Activated CD8-positive, alpha-beta T cell treated with anti-CD3 and anti-CD28 coated beads, Interleukin-2, amount 10 ng/mL, durations not matched to agents 7 days and 5 days (primary cell): ENCODE results near the gene ROCK2. TPM values are rescaled to one million over a fixed set of nuclear protein-coding genes. Genes with fewer than 3 reads are reported as not detected.

Experiments
- ATAC-seq: fragments of 150-1000 bp; cut with Tn5 transposase; one replicate; pipeline ENCODE4 v1.10.0; 2021; ENCODE audit warnings: moderate library complexity
- CTCF ChIA-PET: fragments of 350-600 bp; sonication (Branson Sonifier 250); formaldehyde crosslinking; loops from one replicate; lab custom pipeline; 2021; ENCODE audit warnings: antibody characterized with exemption; lab: Charles Lee
- POLR2A ChIA-PET: fragments of 350-600 bp; sonication (Branson Sonifier 250); formaldehyde crosslinking; loops from one replicate; lab custom pipeline; 2021; ENCODE audit warnings: antibody characterized with exemption; lab: Charles Lee
- DNase-seq: peaks from one replicate; pipeline ENCODE4 v3.0.0-alpha.2; 2020
- H3K27ac Mint-ChIP-seq: one replicate; pipeline ENCODE4 v1.8.0; 2021; ENCODE audit warnings: mild to moderate bottlenecking, mixed read lengths
- H3K27me3 Mint-ChIP-seq: one replicate; pipeline ENCODE4 v1.8.0; 2021; ENCODE audit warnings: low read depth, mixed read lengths
- H3K36me3 Mint-ChIP-seq: one replicate; pipeline ENCODE4 v1.8.0; 2021; ENCODE audit warnings: low read depth, mixed read lengths
- H3K4me1 Mint-ChIP-seq: one replicate; pipeline ENCODE4 v1.8.0; 2021; ENCODE audit warnings: low read depth, mixed read lengths
- H3K4me3 Mint-ChIP-seq: one replicate; pipeline ENCODE4 v1.8.0; 2021; ENCODE audit warnings: mild to moderate bottlenecking, mixed read lengths
- H3K9me3 Mint-ChIP-seq: one replicate; pipeline ENCODE4 v1.8.0; 2022; ENCODE audit warnings: mixed read lengths; ENCODE audit not compliant: insufficient read depth
- total RNA-seq, 2 experiments: library from RNA; stranded (reverse); gene quantifications; one replicate each; pipeline ENCODE4 v1.2.3, GENCODE V29; 2021

The ROCK2 gene
- total RNA-seq, 2 experiments from 2014 or later, result 14.0 to 14.6 TPM

- H3K9me3 Mint-ChIP-seq, result no peaks in the 10 kb centered on the region
- H3K4me1 Mint-ChIP-seq, result no peaks in the 10 kb centered on the region
- peaks cover 10% of the 10 kb centered on the region for H3K27me3 Mint-ChIP-seq
- DNase-seq, result no peak
- ChIA-PET CTCF (no interaction called here), POLR2A (no interaction called here)
- ATAC-seq, result no peak
- no peak overlapping the region for H3K4me3 Mint-ChIP-seq
- no peaks in the 10 kb centered on the region for H3K36me3 Mint-ChIP-seq
- H3K27ac Mint-ChIP-seq, result no peak overlapping the region
Observed at GRCh38 chr2:11147263-11147662, 197.2 kb downstream of the ROCK2 start.

GRCh38 chr2:11146076-11146475 is 198.4 kb downstream of the ROCK2 start:
- no peaks in the 10 kb centered on the region for H3K36me3 Mint-ChIP-seq
- peaks cover 12% of the 10 kb centered on the region for H3K27me3 Mint-ChIP-seq
- H3K4me3 Mint-ChIP-seq, result no peak overlapping the region
- no peak overlapping the region for H3K27ac Mint-ChIP-seq
- no peak for DNase-seq
- H3K4me1 Mint-ChIP-seq, result no peaks in the 10 kb centered on the region
- no peaks in the 10 kb centered on the region for H3K9me3 Mint-ChIP-seq
- ChIA-PET CTCF (no interaction called here), POLR2A (no interaction called here)
- no peak for ATAC-seq

DNA sequence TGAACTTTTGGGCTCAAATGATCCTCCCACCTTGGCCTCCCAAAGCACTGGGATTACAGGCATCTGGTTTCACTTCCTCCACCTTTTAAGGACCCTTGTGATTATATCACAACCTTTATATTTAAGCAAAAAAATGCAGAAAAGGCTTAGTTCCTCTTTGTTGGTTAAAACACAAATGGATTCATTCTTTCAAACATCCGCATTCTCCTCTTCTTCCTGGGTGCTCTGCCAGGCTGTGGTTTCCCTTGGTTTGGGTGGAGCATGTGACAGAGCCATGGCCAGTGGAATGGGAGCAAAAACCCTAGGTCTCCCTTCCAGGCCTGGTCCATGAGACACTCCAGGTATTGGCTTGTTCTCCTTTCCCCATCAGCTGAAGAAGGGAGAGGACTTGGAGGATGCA is 199.1 kb downstream of the ROCK2 start:
- POLR2A ChIA-PET, result no interaction called here
- Mint-ChIP-seq H3K36me3 (no peaks in the 10 kb centered on the region), H3K4me1 (no peaks in the 10 kb centered on the region), H3K9me3 (no peaks in the 10 kb centered on the region), H3K27ac (no peak overlapping the region), H3K27me3 (peaks cover 15% of the 10 kb centered on the region), H3K4me3 (no peak overlapping the region)
- ATAC-seq (no peak), DNase-seq (no peak)
- CTCF ChIA-PET, result interaction anchor here (2.4 kb wide), 1 partner anchor 13 kb away, joined by 13 read pairs; a partner anchor contains a TSS

DNA sequence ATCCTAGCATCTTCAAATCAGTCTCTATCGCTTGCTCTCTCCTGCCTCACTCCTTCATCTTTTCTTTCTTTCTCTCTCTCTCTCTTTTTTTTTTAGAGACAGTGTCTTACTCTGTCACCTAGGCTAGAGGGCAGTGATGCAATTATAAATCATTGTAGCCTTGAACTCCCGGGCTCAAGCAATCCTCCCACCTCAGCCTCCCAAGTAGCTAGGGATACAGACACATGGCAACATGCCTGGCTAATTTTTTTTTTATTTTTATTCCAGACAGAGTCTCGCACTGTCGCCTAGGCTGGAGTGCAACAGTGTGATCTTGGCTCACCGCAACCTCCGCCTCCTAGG is 199.7 kb downstream of the ROCK2 start:
- DNase-seq, result no peak
- peaks cover 15% of the 10 kb centered on the region for H3K27me3 Mint-ChIP-seq
- ATAC-seq, result no peak

DNA sequence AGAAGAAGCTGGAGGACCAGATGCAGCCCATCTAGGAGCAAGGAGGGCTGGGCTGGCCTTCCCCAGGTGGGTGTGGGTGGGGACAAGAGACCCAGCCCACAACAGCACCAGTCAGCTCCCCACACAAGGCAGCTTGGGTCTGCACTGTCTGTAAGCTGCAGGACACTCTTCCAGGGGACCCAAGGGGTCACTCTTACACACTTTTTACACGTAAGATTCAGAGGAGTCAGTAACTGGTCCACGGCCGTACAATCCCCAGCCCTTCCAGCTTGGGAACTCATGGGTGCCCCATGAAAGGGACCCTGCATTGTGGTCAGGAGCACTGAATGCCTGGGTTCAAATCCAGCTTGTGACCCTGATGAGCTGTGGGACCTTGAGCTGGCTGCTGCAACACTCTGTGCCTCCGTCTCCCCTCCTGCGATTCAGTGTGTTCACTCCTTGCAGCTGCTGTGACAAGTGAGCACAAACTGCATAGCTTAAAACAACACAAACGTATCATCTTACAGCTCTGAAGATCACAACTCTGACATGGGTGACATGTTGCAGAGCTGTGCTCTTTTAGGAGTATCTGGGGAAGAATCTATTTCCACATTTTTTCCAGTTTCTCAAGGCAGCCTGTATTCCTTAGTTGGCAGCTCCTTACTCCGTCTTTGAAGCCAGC is 200.2 kb downstream of the ROCK2 start:
- no peak for ATAC-seq
- DNase-seq, result no peak
- Mint-ChIP-seq H3K36me3 (no peaks in the 10 kb centered on the region), H3K27ac (no peak overlapping the region), H3K9me3 (no peaks in the 10 kb centered on the region), H3K4me3 (no peak overlapping the region), H3K27me3 (peaks cover 15% of the 10 kb centered on the region), H3K4me1 (no peaks in the 10 kb centered on the region)
- ChIA-PET CTCF (interaction anchor here (1.5 to 2.4 kb wide), 3 partner anchors 12 to 303 kb away, joined by 3 to 13 read pairs (median 5); a partner anchor contains a TSS), POLR2A (interaction anchor here (0.6 kb wide), 1 partner anchor 68 kb away, joined by 3 read pairs; no protein-coding TSS in a partner anchor)

More for the DNA sequence above, 199.7 kb downstream of the ROCK2 start:
- Mint-ChIP-seq H3K4me1 (no peaks in the 10 kb centered on the region), H3K9me3 (no peaks in the 10 kb centered on the region), H3K27ac (no peak overlapping the region), H3K36me3 (no peaks in the 10 kb centered on the region), H3K4me3 (no peak overlapping the region)
- CTCF ChIA-PET, result interaction anchor here (1.5 to 2.4 kb wide), 3 partner anchors 12 to 302 kb away, joined by 3 to 13 read pairs (median 5); a partner anchor contains a TSS
- POLR2A ChIA-PET, result no interaction called here

DNA sequence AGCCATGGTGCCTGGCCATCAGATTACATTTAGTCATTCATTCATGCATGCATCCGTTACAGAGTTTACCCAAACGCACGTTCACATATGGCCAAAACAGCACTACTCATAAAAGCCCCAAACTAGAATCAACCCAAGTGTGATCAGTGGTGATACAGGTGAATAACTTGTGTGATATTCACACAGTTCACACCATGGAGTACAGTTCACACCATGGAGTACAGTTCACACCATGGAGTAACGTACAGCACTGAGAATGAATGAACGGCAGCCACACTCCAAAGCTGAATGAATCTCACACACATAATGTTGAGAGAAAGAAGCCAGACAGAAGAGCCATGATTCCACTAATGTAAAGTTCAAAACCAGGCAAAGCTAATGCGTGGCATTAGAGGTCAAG is 201.4 kb downstream of the ROCK2 start:
- DNase-seq (no peak), ATAC-seq (no peak)
- CTCF ChIA-PET, result interaction anchor here (1.5 to 2.4 kb wide), 3 partner anchors 10 to 304 kb away, joined by 3 to 13 read pairs (median 5); a partner anchor contains a TSS
- H3K27me3 Mint-ChIP-seq, result peaks cover 15% of the 10 kb centered on the region
- H3K4me3 Mint-ChIP-seq, result no peak overlapping the region
- H3K9me3 Mint-ChIP-seq, result no peaks in the 10 kb centered on the region
- POLR2A ChIA-PET, result interaction anchor here (0.8 kb wide), 1 partner anchor 10 kb away, joined by 3 read pairs; a partner anchor contains a TSS
- no peak overlapping the region for H3K27ac Mint-ChIP-seq
- no peaks in the 10 kb centered on the region for H3K4me1 Mint-ChIP-seq
- H3K36me3 Mint-ChIP-seq, result no peaks in the 10 kb centered on the region

- H3K4me3 Mint-ChIP-seq, result no peak overlapping the region
- no peak overlapping the region for H3K27ac Mint-ChIP-seq
- DNase-seq (no peak), ATAC-seq (no peak)
- CTCF ChIA-PET, result interaction anchor here (1.3 kb wide), 1 partner anchor 9 kb away, joined by 5 read pairs; a partner anchor contains a TSS
- POLR2A ChIA-PET, result interaction anchor here (0.8 kb wide), 1 partner anchor 9 kb away, joined by 3 read pairs; a partner anchor contains a TSS
- H3K27me3 Mint-ChIP-seq, result peaks cover 15% of the 10 kb centered on the region
- no peaks in the 10 kb centered on the region for H3K9me3 Mint-ChIP-seq
- no peaks in the 10 kb centered on the region for H3K36me3 Mint-ChIP-seq
- H3K4me1 Mint-ChIP-seq, result no peaks in the 10 kb centered on the region
Observed at GRCh38 chr2:11142330-11142729, 202.1 kb downstream of the ROCK2 start.

- no peak for ATAC-seq
- no peak for DNase-seq
- Mint-ChIP-seq H3K27me3 (peaks cover 16% of the 10 kb centered on the region), H3K36me3 (no peaks in the 10 kb centered on the region), H3K4me3 (no peak overlapping the region), H3K4me1 (no peaks in the 10 kb centered on the region), H3K9me3 (no peaks in the 10 kb centered on the region), H3K27ac (no peak overlapping the region)
- CTCF ChIA-PET, result interaction anchor here (1.3 kb wide), 1 partner anchor 8 kb away, joined by 5 read pairs; a partner anchor contains a TSS
- POLR2A ChIA-PET, result no interaction called here
Observed at GRCh38 chr2:11141319-11141718, 203.1 kb downstream of the ROCK2 start.

DNA sequence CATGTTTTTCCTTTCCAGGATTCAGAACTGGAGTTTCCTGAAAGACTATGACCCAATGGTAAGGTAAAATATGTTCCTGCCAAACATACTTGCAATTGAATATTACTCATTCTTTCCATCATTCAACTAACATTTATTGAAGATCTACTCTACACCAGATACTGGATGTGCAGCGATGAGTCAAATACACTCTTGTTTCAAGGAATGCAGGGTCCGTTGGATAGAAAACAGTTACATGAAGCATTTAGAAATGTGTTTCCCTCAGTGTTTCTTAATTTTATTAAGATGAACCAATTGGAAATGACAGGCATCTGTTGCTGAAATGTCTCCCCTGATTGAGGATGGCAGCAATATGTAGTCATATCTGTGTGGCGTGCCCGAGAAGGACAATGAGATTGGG is 203.9 kb downstream of the ROCK2 start:
- no peak overlapping the region for H3K4me3 Mint-ChIP-seq
- no peak overlapping the region for H3K27ac Mint-ChIP-seq
- ChIA-PET POLR2A (no interaction called here), CTCF (no interaction called here)
- H3K27me3 Mint-ChIP-seq, result peaks cover 17% of the 10 kb centered on the region
- H3K36me3 Mint-ChIP-seq, result no peaks in the 10 kb centered on the region
- ATAC-seq, result no peak
- no peaks in the 10 kb centered on the region for H3K9me3 Mint-ChIP-seq
- no peak for DNase-seq
- H3K4me1 Mint-ChIP-seq, result no peaks in the 10 kb centered on the region

DNA sequence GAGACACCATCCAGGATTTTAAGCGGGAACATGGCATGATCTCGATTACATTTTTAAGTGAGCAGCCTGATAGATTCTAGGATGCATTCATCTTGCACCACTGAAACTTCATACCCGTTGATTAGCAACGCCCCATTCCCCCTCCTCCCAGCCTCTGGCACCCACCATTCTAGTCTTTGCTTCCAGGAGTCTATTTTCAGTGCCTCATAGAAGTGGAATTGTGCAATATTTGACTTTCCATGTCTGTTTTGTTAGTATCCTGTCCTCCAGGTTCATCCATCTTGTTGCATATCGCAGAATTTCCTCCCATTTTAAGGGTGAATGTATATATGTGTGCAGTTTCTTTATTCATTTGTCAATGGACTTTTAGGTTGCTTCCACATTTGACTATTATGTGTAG is 210.1 kb downstream of the ROCK2 start:
- POLR2A ChIA-PET, result no interaction called here
- ATAC-seq (no peak), DNase-seq (no peak)
- H3K27me3 Mint-ChIP-seq, result peaks cover 14% of the 10 kb centered on the region
- no peaks in the 10 kb centered on the region for H3K9me3 Mint-ChIP-seq
- H3K4me1 Mint-ChIP-seq, result peaks cover 30% of the 10 kb centered on the region
- H3K36me3 Mint-ChIP-seq, result no peaks in the 10 kb centered on the region
- CTCF ChIA-PET, result interaction anchor here (3.4 to 6.6 kb wide), 2 partner anchors 277 to 449 kb away, joined by 22 to 98 read pairs; no protein-coding TSS in a partner anchor
- H3K4me3 Mint-ChIP-seq, result no peak overlapping the region
- no peak overlapping the region for H3K27ac Mint-ChIP-seq

- Mint-ChIP-seq H3K9me3 (no peaks in the 10 kb centered on the region), H3K36me3 (no peaks in the 10 kb centered on the region), H3K27ac (no peak overlapping the region), H3K4me3 (no peak overlapping the region), H3K27me3 (peaks cover 14% of the 10 kb centered on the region), H3K4me1 (peaks cover 30% of the 10 kb centered on the region)
- DNase-seq (no peak), ATAC-seq (no peak)
- POLR2A ChIA-PET, result interaction anchor here (0.6 kb wide), 1 partner anchor 424 kb away, joined by 3 read pairs; no protein-coding TSS in a partner anchor
- CTCF ChIA-PET, result interaction anchor here (0.9 to 6.6 kb wide), 7 partner anchors 8 to 646 kb away, joined by 4 to 98 read pairs (median 5); no protein-coding TSS in a partner anchor
Observed at GRCh38 chr2:11133936-11134320, 210.5 kb downstream of the ROCK2 start.
